ENCODE results near the gene CD83.

CD83 gene

GRCh38 chr6:14142511-14143223, 25.1 kb downstream of the CD83 start:
- WGBS (ENCODE audit: extremely low coverage, insufficient coverage, insufficient read length) = no CpG with 5 or more reads among the region's 3 CpGs
- no peaks in the 10 kb centered on the region for H3K4me1 ChIP-seq (ENCODE audit: control insufficient read depth in 1 of 2, insufficient read depth in 2 of 2, low read length in 2 of 2)
- no peak overlapping the region for H2BK12ac ChIP-seq (ENCODE audit: low read length)
- H4K8ac ChIP-seq (ENCODE audit: low read depth, low read length) = no peak overlapping the region
- no peak overlapping the region for H2AK5ac ChIP-seq (ENCODE audit: low read length)
- H3K79me1 ChIP-seq (ENCODE audit: low read length) = no peaks in the 10 kb centered on the region
- no peak overlapping the region for H2AFZ ChIP-seq (ENCODE audit: insufficient read depth, low read length, poor library complexity)
- H3K18ac ChIP-seq (ENCODE audit: low read length) = no peak overlapping the region
- no peaks in the 10 kb centered on the region for H3K79me2 ChIP-seq (ENCODE audit: control insufficient read depth, insufficient read depth, low read length, poor library complexity)
- H3K4me2 ChIP-seq (ENCODE audit: low read length) = no peak overlapping the region
- no peak overlapping the region for H3K23ac ChIP-seq (ENCODE audit: low read length)
- no peak overlapping the region for H4K12ac ChIP-seq (ENCODE audit: low read depth, low read length)
- H3K14ac ChIP-seq (ENCODE audit: low read length) = no peak overlapping the region
- DNase-seq = no peak
- H3K4ac ChIP-seq (ENCODE audit: low read depth, low read length) = no peak overlapping the region
- no peak overlapping the region for H3K4me3 ChIP-seq (ENCODE audit: low read depth, low read length)
- no peak overlapping the region for H3K9ac ChIP-seq (ENCODE audit: low read length)
- H3K27ac ChIP-seq (ENCODE audit: low read depth, low read length) = no peak overlapping the region
- H3K9me3 ChIP-seq (ENCODE audit: insufficient read depth, low read depth, low read length) = no peaks in the 10 kb centered on the region
- H3K27me3 ChIP-seq (ENCODE audit: insufficient read depth, low read length) = no peaks in the 10 kb centered on the region
- H4K91ac ChIP-seq (ENCODE audit: low read depth, low read length) = no peak overlapping the region
- no peak overlapping the region for H2BK120ac ChIP-seq (ENCODE audit: insufficient read depth, low read length, poor library complexity)
- H2BK5ac ChIP-seq (ENCODE audit: low read depth, low read length, poor library complexity) = no peak overlapping the region
- no peaks in the 10 kb centered on the region for H3K36me3 ChIP-seq (ENCODE audit: control insufficient read depth in 1 of 2, insufficient read depth in 2 of 2, low read length in 2 of 2)

- Histone ChIP-seq H3K18ac (ENCODE audit: low read length) (no peak overlapping the region), H3K14ac (ENCODE audit: low read length) (no peak overlapping the region), H4K8ac (ENCODE audit: low read depth, low read length) (no peak overlapping the region), H3K27ac (ENCODE audit: low read depth, low read length) (no peak overlapping the region), H2BK5ac (ENCODE audit: low read depth, low read length, poor library complexity) (no peak overlapping the region), H2AK5ac (ENCODE audit: low read length) (no peak overlapping the region), H4K91ac (ENCODE audit: low read depth, low read length) (no peak overlapping the region), H3K4ac (ENCODE audit: low read depth, low read length) (no peak overlapping the region), H3K79me1 (ENCODE audit: low read length) (no peaks in the 10 kb centered on the region), H3K36me3 (ENCODE audit: control insufficient read depth in 1 of 2, insufficient read depth in 2 of 2, low read length in 2 of 2) (no peaks in the 10 kb centered on the region), H3K4me3 (ENCODE audit: low read depth, low read length) (no peak overlapping the region), H2BK12ac (ENCODE audit: low read length) (no peak overlapping the region), H3K4me2 (ENCODE audit: low read length) (no peak overlapping the region), H2BK120ac (ENCODE audit: insufficient read depth, low read length, poor library complexity) (no peak overlapping the region), H3K27me3 (ENCODE audit: insufficient read depth, low read length) (no peaks in the 10 kb centered on the region), H2AFZ (ENCODE audit: insufficient read depth, low read length, poor library complexity) (no peak overlapping the region), H3K9ac (ENCODE audit: low read length) (no peak overlapping the region), H3K9me3 (ENCODE audit: insufficient read depth, low read depth, low read length) (no peaks in the 10 kb centered on the region), H4K12ac (ENCODE audit: low read depth, low read length) (no peak overlapping the region), H3K4me1 (ENCODE audit: control insufficient read depth in 1 of 2, insufficient read depth in 2 of 2, low read length in 2 of 2) (no peaks in the 10 kb centered on the region), H3K79me2 (ENCODE audit: control insufficient read depth, insufficient read depth, low read length, poor library complexity) (no peaks in the 10 kb centered on the region), H3K23ac (ENCODE audit: low read length) (no peak overlapping the region)
- no CpG with 5 or more reads among the region's 4 CpGs for whole genome bisulfite sequencing (ENCODE audit: extremely low coverage, insufficient coverage, insufficient read length)
- DNase-seq = no peak
Measured at GRCh38 chr6:14143305-14143704, 25.7 kb downstream of the CD83 start.

GRCh38 chr6:14144678-14145113, 27.1 kb downstream of the CD83 start:
- no peak overlapping the region for H3K18ac ChIP-seq (ENCODE audit: low read length)
- no CpG with 5 or more reads among the region's 8 CpGs for WGBS (ENCODE audit: extremely low coverage, insufficient coverage, insufficient read length)
- no peak overlapping the region for H2BK12ac ChIP-seq (ENCODE audit: low read length)
- H3K4me2 ChIP-seq (ENCODE audit: low read length) = no peak overlapping the region
- H4K8ac ChIP-seq (ENCODE audit: low read depth, low read length) = no peak overlapping the region
- no peaks in the 10 kb centered on the region for H3K36me3 ChIP-seq (ENCODE audit: control insufficient read depth in 1 of 2, insufficient read depth in 2 of 2, low read length in 2 of 2)
- no peak overlapping the region for H3K14ac ChIP-seq (ENCODE audit: low read length)
- DNase-seq = peak; percentile 58 to 87
- no peaks in the 10 kb centered on the region for H3K9me3 ChIP-seq (ENCODE audit: insufficient read depth, low read depth, low read length)
- no peak overlapping the region for H2AK5ac ChIP-seq (ENCODE audit: low read length)
- no peak overlapping the region for H2AFZ ChIP-seq (ENCODE audit: insufficient read depth, low read length, poor library complexity)
- H2BK120ac ChIP-seq (ENCODE audit: insufficient read depth, low read length, poor library complexity) = no peak overlapping the region
- H3K23ac ChIP-seq (ENCODE audit: low read length) = no peak overlapping the region
- H3K4me1 ChIP-seq (ENCODE audit: control insufficient read depth in 1 of 2, insufficient read depth in 2 of 2, low read length in 2 of 2) = no peaks in the 10 kb centered on the region
- H2BK5ac ChIP-seq (ENCODE audit: low read depth, low read length, poor library complexity) = no peak overlapping the region
- H3K4ac ChIP-seq (ENCODE audit: low read depth, low read length) = no peak overlapping the region
- H3K27ac ChIP-seq (ENCODE audit: low read depth, low read length) = no peak overlapping the region
- H3K27me3 ChIP-seq (ENCODE audit: insufficient read depth, low read length) = no peaks in the 10 kb centered on the region
- no peaks in the 10 kb centered on the region for H3K79me1 ChIP-seq (ENCODE audit: low read length)
- no peak overlapping the region for H3K9ac ChIP-seq (ENCODE audit: low read length)
- no peak overlapping the region for H3K4me3 ChIP-seq (ENCODE audit: low read depth, low read length)
- no peaks in the 10 kb centered on the region for H3K79me2 ChIP-seq (ENCODE audit: control insufficient read depth, insufficient read depth, low read length, poor library complexity)
- no peak overlapping the region for H4K12ac ChIP-seq (ENCODE audit: low read depth, low read length)
- no peak overlapping the region for H4K91ac ChIP-seq (ENCODE audit: low read depth, low read length)

- Histone ChIP-seq H3K4me2 (ENCODE audit: low read length) (no peak overlapping the region), H2BK5ac (ENCODE audit: low read depth, low read length, poor library complexity) (no peak overlapping the region), H2BK12ac (ENCODE audit: low read length) (no peak overlapping the region), H3K9me3 (ENCODE audit: insufficient read depth, low read depth, low read length) (peaks cover 2% of the 10 kb centered on the region), H3K36me3 (ENCODE audit: control insufficient read depth in 1 of 2, insufficient read depth in 2 of 2, low read length in 2 of 2) (no peaks in the 10 kb centered on the region), H3K9ac (ENCODE audit: low read length) (no peak overlapping the region), H3K18ac (ENCODE audit: low read length) (no peak overlapping the region), H2AFZ (ENCODE audit: insufficient read depth, low read length, poor library complexity) (no peak overlapping the region), H4K91ac (ENCODE audit: low read depth, low read length) (no peak overlapping the region), H3K14ac (ENCODE audit: low read length) (no peak overlapping the region), H3K27me3 (ENCODE audit: insufficient read depth, low read length) (no peaks in the 10 kb centered on the region), H2AK5ac (ENCODE audit: low read length) (no peak overlapping the region), H3K79me1 (ENCODE audit: low read length) (no peaks in the 10 kb centered on the region), H3K4ac (ENCODE audit: low read depth, low read length) (no peak overlapping the region), H3K79me2 (ENCODE audit: control insufficient read depth, insufficient read depth, low read length, poor library complexity) (no peaks in the 10 kb centered on the region), H3K4me3 (ENCODE audit: low read depth, low read length) (no peak overlapping the region), H3K4me1 (ENCODE audit: control insufficient read depth in 1 of 2, insufficient read depth in 2 of 2, low read length in 2 of 2) (no peaks in the 10 kb centered on the region), H2BK120ac (ENCODE audit: insufficient read depth, low read length, poor library complexity) (no peak overlapping the region), H4K12ac (ENCODE audit: low read depth, low read length) (no peak overlapping the region), H3K23ac (ENCODE audit: low read length) (no peak overlapping the region), H4K8ac (ENCODE audit: low read depth, low read length) (no peak overlapping the region), H3K27ac (ENCODE audit: low read depth, low read length) (no peak overlapping the region)
- no peak for DNase-seq
- WGBS (ENCODE audit: extremely low coverage, insufficient coverage, insufficient read length) = no CpG with 5 or more reads among the region's 10 CpGs
Measured at GRCh38 chr6:14146506-14147096, 29.0 kb downstream of the CD83 start.

Measured in trophoblast cell (in vitro differentiated cells and primary cell).